Common myeloid progenitor, CD34-positive (primary cell): ENCODE results near the gene TTC21A.
A peak's percentile ranks its signal among the peaks of the same experiment; 100 is the strongest.

Experiments used
- CTCF ChIA-PET: fragments of 350-600 bp; sonication (Branson Sonifier 250); formaldehyde crosslinking; loops from one replicate; lab custom pipeline; 2021; ENCODE audit warnings: antibody characterized with exemption; lab: Charles Lee
- POLR2A ChIA-PET: fragments of 350-600 bp; sonication (Branson Sonifier 250); formaldehyde crosslinking; loops from one replicate; lab custom pipeline; 2021; ENCODE audit warnings: antibody characterized with exemption; lab: Charles Lee
- DNase-seq, 3 donors: peaks; one replicate each; pipeline versions ENCODE4 v3.0.0 to v3.0.0-alpha.2; 2013
- H3K27ac ChIP-seq, 2 experiments: 1 replicate in 1 of 2; 2 replicates in 1 of 2; pipeline ENCODE4 v1.7.0; 2013; ENCODE audit warnings: inconsistent platforms in 2 of 2, low read length in 2 of 2, mild to moderate bottlenecking in 2 of 2, low read depth in 1 of 2, moderate library complexity in 1 of 2; ENCODE audit not compliant: severe bottlenecking in 2 of 2, insufficient read depth in 1 of 2, poor library complexity in 1 of 2
- H3K27me3 ChIP-seq, 5 experiments: replicated peaks in 2 of 5; 1 replicate in 3 of 5; 2 replicates in 2 of 5; pipeline versions ENCODE4 v1.6.1 to v1.7.0; 2013; ENCODE audit warnings: low read length in 4 of 5, mild to moderate bottlenecking in 2 of 5, moderate library complexity in 2 of 5, inconsistent platforms in 1 of 5; ENCODE audit not compliant: insufficient read depth in 5 of 5, control insufficient read depth in 4 of 5
- H3K36me3 ChIP-seq, 4 experiments: 1 replicate in 2 of 4; 2 replicates in 2 of 4; pipeline versions ENCODE4 v1.6.1 to v1.7.0; 2013; ENCODE audit warnings: low read length in 3 of 4, control low read depth in 1 of 4, mild to moderate bottlenecking in 1 of 4; ENCODE audit not compliant: control insufficient read depth in 4 of 4, insufficient read depth in 4 of 4
- H3K4me1 ChIP-seq, 4 experiments: 1 replicate in 3 of 4; 2 replicates in 1 of 4; pipeline versions ENCODE4 v1.6.1 to v1.7.1; 2013; ENCODE audit warnings: low read length in 3 of 4, mild to moderate bottlenecking in 3 of 4, control low read depth in 1 of 4, inconsistent platforms in 1 of 4, moderate library complexity in 1 of 4; ENCODE audit not compliant: control insufficient read depth in 4 of 4, insufficient read depth in 4 of 4; ENCODE audit errors: control extremely low read depth in 1 of 4
- H3K4me3 ChIP-seq, 7 experiments: 1 replicate in 4 of 7; 2 replicates in 3 of 7; pipeline versions ENCODE4 v1.5.1 to v1.7.0; 2013; ENCODE audit warnings: mild to moderate bottlenecking in 7 of 7, low read length in 6 of 7, moderate library complexity in 6 of 7, inconsistent platforms in 2 of 7, low read depth in 2 of 7, control low read depth in 1 of 7; ENCODE audit not compliant: insufficient read depth in 4 of 7, control insufficient read depth in 1 of 7; ENCODE audit errors: extremely low read depth in 1 of 7
- H3K9me3 ChIP-seq, 5 experiments: 1 replicate in 4 of 5; 2 replicates in 1 of 5; pipeline versions ENCODE4 v1.6.1 to v1.7.1; 2013; ENCODE audit warnings: low read length in 4 of 5, mild to moderate bottlenecking in 2 of 5, inconsistent platforms in 1 of 5, low read depth in 1 of 5, moderate library complexity in 1 of 5; ENCODE audit not compliant: control insufficient read depth in 4 of 5, insufficient read depth in 2 of 5; ENCODE audit errors: control extremely low read depth in 1 of 5
- WGBS: methylation state at CpG from one replicate; pipeline ENCODE4 v1.1.5; 2013; ENCODE audit not compliant: insufficient coverage; 5-methylcytosine and 5-hydroxymethylcytosine counted together

The TTC21A gene

GRCh38 chr3:39101022-39101689 lies 6.3 kb upstream of the TTC21A start:
- Histone ChIP-seq H3K36me3 (peaks cover 16 to 56% (median 40%) of the 10 kb centered on the region in 4 experiments), H3K4me1 (peaks cover 0 to 11% (median 7%) of the 10 kb centered on the region in 4 experiments), H3K27ac (no peak overlapping the region), H3K4me3 (no peak overlapping the region), H3K27me3 (no peaks in the 10 kb centered on the region), H3K9me3 (no peaks in the 10 kb centered on the region)
- CTCF ChIA-PET = interaction anchor here (0.8 to 2.1 kb wide), 7 partner anchors 9 to 189 kb away, joined by 3 to 8 read pairs (median 5); no protein-coding TSS in a partner anchor
- POLR2A ChIA-PET = no interaction called here
- WGBS = 81% methylated on average over 4 of the region's 5 CpGs
- DNase-seq = peak; percentile 51 to 68 (median 68)

- POLR2A ChIA-PET = no interaction called here
- H3K4me1 ChIP-seq = peaks cover 0 to 23% (median 14%) of the 10 kb centered on the region in 4 experiments
- WGBS = 94% methylated on average over 7 of the region's 8 CpGs
- H3K27ac ChIP-seq = no peak overlapping the region
- H3K36me3 ChIP-seq = peaks cover 7 to 40% (median 29%) of the 10 kb centered on the region in 4 experiments
- CTCF ChIA-PET = interaction anchor here (0.8 to 4.0 kb wide), 6 partner anchors 12 to 185 kb away, joined by 3 to 24 read pairs (median 4); no protein-coding TSS in a partner anchor
- no peaks in the 10 kb centered on the region for H3K9me3 ChIP-seq
- no peak for DNase-seq
- H3K4me3 ChIP-seq = no peak overlapping the region
- H3K27me3 ChIP-seq = no peaks in the 10 kb centered on the region
Measured at GRCh38 chr3:39102504-39103323, 4.8 kb upstream of the TTC21A start.

DNA sequence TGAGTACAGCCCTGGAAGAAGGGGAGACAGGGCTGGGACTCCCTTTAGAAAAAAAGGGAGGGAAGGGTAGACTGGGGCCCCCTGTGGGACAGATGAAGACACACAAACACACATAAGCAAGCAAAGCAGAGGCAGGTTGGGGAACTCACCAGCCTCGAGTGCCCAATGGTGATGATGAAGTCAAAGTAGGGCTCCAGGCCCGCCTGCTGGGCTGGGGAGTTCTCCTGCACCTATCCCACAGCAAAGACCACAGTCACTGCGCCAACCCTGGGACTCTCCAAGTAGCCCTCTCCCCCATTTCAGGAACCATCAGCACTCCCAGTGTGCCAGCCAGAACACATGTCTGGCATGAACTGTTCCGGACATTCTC lies 4.2 kb upstream of the TTC21A start:
- Histone ChIP-seq H3K36me3 (peaks cover 7 to 34% (median 25%) of the 10 kb centered on the region in 4 experiments), H3K27ac (no peak overlapping the region), H3K9me3 (no peaks in the 10 kb centered on the region), H3K4me3 (no peak overlapping the region), H3K4me1 (peaks cover 0 to 29% (median 20%) of the 10 kb centered on the region in 4 experiments), H3K27me3 (no peaks in the 10 kb centered on the region)
- ChIA-PET POLR2A (no interaction called here), CTCF (interaction anchor here (2.1 to 4.0 kb wide), 3 partner anchors 11 to 185 kb away, joined by 4 to 26 read pairs (median 24); partner anchors contain the start of gene XIRP1)
- 92% methylated on average over 4 of the region's 4 CpGs for WGBS
- DNase-seq = peak in 2 of 3 donors; percentile 41 to 46

GRCh38 chr3:39103791-39104552 lies 3.5 kb upstream of the TTC21A start:
- H3K27ac ChIP-seq = no peak overlapping the region
- peaks cover 2 to 35% (median 25%) of the 10 kb centered on the region in 4 experiments for H3K4me1 ChIP-seq

GRCh38 chr3:39104961-39105686 lies 2.4 kb upstream of the TTC21A start:
- ChIA-PET POLR2A (interaction anchor here (0.7 to 1.5 kb wide), 2 partner anchors 13 to 42 kb away, joined by 3 to 4 read pairs; no protein-coding TSS in a partner anchor), CTCF (interaction anchor here (0.8 to 4.0 kb wide), 16 partner anchors 22 to 603 kb away, joined by 3 to 26 read pairs (median 3); partner anchors contain the start of gene XIRP1)
- DNase-seq = peak in 2 of 3 donors; percentile 24 to 25
- H3K4me3 ChIP-seq = no peak overlapping the region
- no peaks in the 10 kb centered on the region for H3K9me3 ChIP-seq
- H3K27me3 ChIP-seq = no peaks in the 10 kb centered on the region
- WGBS = 94% methylated on average over 5 of the region's 7 CpGs
- no peak overlapping the region for H3K27ac ChIP-seq
- H3K4me1 ChIP-seq = peaks cover 2 to 35% (median 25%) of the 10 kb centered on the region in 4 experiments
- peaks cover 0 to 16% (median 7%) of the 10 kb centered on the region in 4 experiments for H3K36me3 ChIP-seq

More at GRCh38 chr3:39103791-39104552, 3.5 kb upstream of the TTC21A start:
- Histone ChIP-seq H3K36me3 (peaks cover 4 to 28% (median 18%) of the 10 kb centered on the region in 4 experiments), H3K27me3 (no peaks in the 10 kb centered on the region), H3K4me3 (no peak overlapping the region), H3K9me3 (no peaks in the 10 kb centered on the region)
- POLR2A ChIA-PET = interaction anchor here (0.7 to 1.5 kb wide), 2 partner anchors 14 to 43 kb away, joined by 3 to 4 read pairs; no protein-coding TSS in a partner anchor
- CTCF ChIA-PET = interaction anchor here (0.8 to 4.0 kb wide), 8 partner anchors 11 to 602 kb away, joined by 3 to 26 read pairs (median 4); partner anchors contain the start of gene XIRP1
- DNase-seq = no peak
- WGBS = 95% methylated on average over 6 of the region's 6 CpGs

DNA sequence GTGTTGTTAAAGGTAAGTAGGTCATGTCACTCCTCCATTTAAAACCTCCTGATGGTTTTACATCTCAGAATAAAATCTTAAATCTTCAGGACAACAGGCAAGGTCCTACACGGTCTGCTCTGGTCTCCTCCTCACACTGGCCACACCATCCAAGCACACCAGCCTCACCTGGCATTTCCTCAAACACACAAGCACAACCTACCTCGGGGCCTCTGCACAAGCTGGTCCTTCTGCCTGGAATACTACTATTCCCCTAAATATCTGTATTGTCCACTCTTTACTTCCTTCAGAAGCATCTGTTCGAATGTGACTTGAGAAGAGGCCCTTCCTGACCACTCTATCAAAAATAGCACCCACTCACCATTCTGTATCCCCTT lies 1.8 kb upstream of the TTC21A start:
- Histone ChIP-seq H3K4me1 (peaks cover 2 to 35% (median 25%) of the 10 kb centered on the region in 4 experiments), H3K27ac (no peak overlapping the region), H3K9me3 (no peaks in the 10 kb centered on the region), H3K4me3 (peak overlapping the region in 1 of 7 experiments; percentile 93), H3K36me3 (peaks cover 0 to 11% (median 4%) of the 10 kb centered on the region in 4 experiments), H3K27me3 (no peaks in the 10 kb centered on the region)
- DNase-seq = no peak
- CTCF ChIA-PET = interaction anchor here (0.9 to 4.4 kb wide), 16 partner anchors 11 to 187 kb away, joined by 3 to 33 read pairs (median 4); partner anchors contain the start of gene XIRP1
- POLR2A ChIA-PET = no interaction called here
- WGBS = 96% methylated on average over 3 of the region's 3 CpGs
